HepG2 (cell line): ENCODE data around the gene SH3GL1. TPM values are rescaled to one million over a fixed set of nuclear protein-coding genes. Genes with fewer than 3 reads are reported as not detected.

Experiments
- ATAC-seq: fragments of 200-7000 bp; cut with Tn5 transposase; 3 replicates; pipeline ENCODE4 v1.9.1; 2020; ENCODE audit warnings: mild to moderate bottlenecking, moderate library complexity
- BruUV-seq: library from RNA; stranded (reverse); fragments of 400-500 nt; replicated peaks from 2 replicates; lab custom pipeline; 2021; lab: Mats Ljungman, UMichigan
- CTCF ChIA-PET: fragments of 300-600 bp; formaldehyde crosslinking; extraction: SDS; loops from one replicate; lab custom pipeline; 2021; ENCODE audit warnings: low total read pairs, inconsistent platforms, low intra/inter-chr PET ratio; lab: Yijun Ruan, JAX
- POLR2A ChIA-PET: fragments of 350-600 bp; sonication (Branson Sonifier 250); formaldehyde crosslinking; loops from one replicate; lab custom pipeline; 2020; ENCODE audit warnings: antibody characterized with exemption, inconsistent platforms; lab: Yijun Ruan, JAX
- DNase-seq: peaks from one replicate; pipeline ENCODE4 v3.0.0-alpha.2; 2015; ENCODE audit warnings: low spot score
- FAIRE-seq: peaks from 3 replicates; lab custom pipeline; 2011; peaks lifted over from hg19 to GRCh38; lab: Jason Lieb, UNC
- H2AFZ ChIP-seq: one replicate; pipeline ENCODE4 v1.6.1; 2011; ENCODE audit warnings: low read length, inconsistent platforms
- H3K27ac ChIP-seq: fragments of 300-600 bp; 3 replicates; pipeline ENCODE4 v1.8.0; 2011; ENCODE audit warnings: mixed run types, mild to moderate bottlenecking, mixed read lengths, low read length, inconsistent platforms; ENCODE audit not compliant: insufficient read depth; ENCODE audit errors: extremely low read length
- H3K27me3 ChIP-seq, 2 experiments: fragments of 200-600 bp in 1 of 2; 2 replicates in 1 of 2; 3 replicates in 1 of 2; pipeline versions ENCODE4 v1.6.0 to v1.8.0; 2011; ENCODE audit warnings: low read length in 2 of 2, mild to moderate bottlenecking in 2 of 2, moderate library complexity in 2 of 2, inconsistent platforms in 1 of 2; ENCODE audit not compliant: insufficient read depth in 2 of 2, control insufficient read depth in 1 of 2
- H3K36me3 ChIP-seq, 2 experiments: fragments of 200-600 bp in 1 of 2; replicated peaks in 1 of 2; 2 replicates in 1 of 2; 3 replicates in 1 of 2; pipeline versions ENCODE4 v1.5.1 to v1.8.0; 2011; ENCODE audit warnings: low read length in 2 of 2, inconsistent platforms in 1 of 2; ENCODE audit not compliant: insufficient read depth in 2 of 2, control insufficient read depth in 1 of 2
- H3K4me1 ChIP-seq: 2 replicates; pipeline ENCODE4 v1.5.1; 2012; ENCODE audit warnings: low read length, inconsistent platforms; ENCODE audit not compliant: insufficient read depth
- H3K4me2 ChIP-seq: 2 replicates; pipeline ENCODE4 v1.6.0; 2011; ENCODE audit warnings: low read depth, low read length, inconsistent platforms
- H3K4me3 ChIP-seq, 3 experiments: fragments of 200-600 bp in 1 of 3; sonication (generic), shearing (Covaris generic) in 1 of 3; replicated peaks in 1 of 3; 2 replicates each; pipeline ENCODE4 v1.5.1; 2011 to 2016; ENCODE audit warnings: low read length in 3 of 3, inconsistent platforms in 2 of 3, low read depth in 2 of 3, mild to moderate bottlenecking in 2 of 3, control low read depth in 1 of 3, mixed read lengths in 1 of 3; ENCODE audit not compliant: insufficient read depth in 1 of 3
- H3K79me2 ChIP-seq: one replicate; pipeline ENCODE4 v1.6.1; 2011; ENCODE audit warnings: low read length, inconsistent platforms; ENCODE audit not compliant: insufficient read depth
- H3K9ac ChIP-seq: 2 replicates; pipeline ENCODE4 v1.6.0; 2011; ENCODE audit warnings: mild to moderate bottlenecking, low read depth, low read length, inconsistent platforms; ENCODE audit not compliant: insufficient read depth
- H3K9me3 ChIP-seq: 2 replicates; pipeline ENCODE4 v1.5.1; 2012; ENCODE audit warnings: mild to moderate bottlenecking, low read length
- H4K20me1 ChIP-seq: 2 replicates; pipeline ENCODE4 v1.6.0; 2011; ENCODE audit warnings: inconsistent platforms, mild to moderate bottlenecking, low read length, moderate library complexity; ENCODE audit not compliant: insufficient read depth
- AKNA ChIP-seq: sonication (generic); formaldehyde crosslinking; IDR thresholded peaks from 2 replicates; pipeline ENCODE4 v1.4.0; 2020; ENCODE audit warnings: missing genetic modification reagents, borderline replicate concordance
- ATF7 ChIP-seq, 2 experiments: fragments of 450-650 bp in 1 of 2; sonication (generic) in 1 of 2; formaldehyde crosslinking in 1 of 2; IDR thresholded peaks; 2 replicates each; pipeline versions ENCODE4 v1.4.0 to v1.6.1; 2016 to 2020; ENCODE audit warnings: antibody characterized with exemption in 1 of 2, mild to moderate bottlenecking in 1 of 2, missing genetic modification reagents in 1 of 2
- DNMT1 ChIP-seq: sonication (generic); formaldehyde crosslinking; IDR thresholded peaks from 2 replicates; pipeline ENCODE4 v1.5.1; 2020; ENCODE audit warnings: mild to moderate bottlenecking, missing genetic modification reagents
- IKZF1 ChIP-seq: fragments of 450-650 bp; IDR thresholded peaks from 2 replicates; pipeline ENCODE4 v1.7.1; 2016
- IKZF5 ChIP-seq: IDR thresholded peaks from 2 replicates; pipeline ENCODE4 v1.6.1; 2018; ENCODE audit warnings: missing genetic modification reagents, mild to moderate bottlenecking, missing compliant biosample characterization
- KDM3A ChIP-seq: IDR thresholded peaks from 2 replicates; pipeline ENCODE4 v1.6.1; 2018; ENCODE audit warnings: low read depth, missing compliant biosample characterization
- SMARCE1 ChIP-seq: fragments of 450-650 bp; IDR thresholded peaks from 2 replicates; pipeline ENCODE4 v1.6.1; 2017; ENCODE audit warnings: borderline replicate concordance
- SRSF4 ChIP-seq: fragments of 200-400 bp; formaldehyde crosslinking; IDR thresholded peaks from one replicate; pipeline ENCODE4 v1.6.1; 2018; ENCODE audit warnings: mild to moderate bottlenecking, low read depth, low read length, moderate library complexity; ENCODE audit not compliant: poor library complexity, severe bottlenecking
- SRSF9 ChIP-seq: fragments of 200-400 bp; formaldehyde crosslinking; IDR thresholded peaks from 2 replicates; pipeline ENCODE4 v1.6.1; 2018; ENCODE audit warnings: borderline replicate concordance, mild to moderate bottlenecking, low read depth, low read length; ENCODE audit not compliant: insufficient read depth, poor library complexity, severe bottlenecking
- ZBTB38 ChIP-seq: sonication (generic); formaldehyde crosslinking; IDR thresholded peaks from 2 replicates; pipeline ENCODE4 v1.5.1; 2020; ENCODE audit warnings: mild to moderate bottlenecking, missing genetic modification reagents
- ZNF235 ChIP-seq: sonication (generic); formaldehyde crosslinking; IDR thresholded peaks from 2 replicates; pipeline ENCODE4 v1.8.1; 2023; ENCODE audit warnings: mild to moderate bottlenecking, missing genetic modification reagents, borderline replicate concordance
- ZNF510 ChIP-seq: sonication (generic); formaldehyde crosslinking; IDR thresholded peaks from 2 replicates; pipeline ENCODE4 v1.4.0; 2020; ENCODE audit warnings: low read depth, mild to moderate bottlenecking, missing genetic modification reagents
- ZNF747 ChIP-seq: sonication (generic); formaldehyde crosslinking; IDR thresholded peaks from 2 replicates; pipeline ENCODE4 v1.8.1; 2023; ENCODE audit warnings: missing genetic modification reagents, mild to moderate bottlenecking, borderline replicate concordance
- WGBS: methylation state at CpG from one replicate; pipeline ENCODE4 v1.1.6; 2017; ENCODE audit warnings: low lambda C conversion rate; 5-methylcytosine and 5-hydroxymethylcytosine counted together
- in situ Hi-C: cut with HindIII; loops from 2 replicates; pipeline ENCODE4 v1.10.0; 2017; ENCODE audit warnings: low pct_unique_long_range_greater_than_20kb; ENCODE audit not compliant: extremely low pct_ligation_motif_present
- intact Hi-C: fragments of 100-400 bp; cut with micrococcal nuclease; formaldehyde crosslinking; loops from one replicate; pipeline ENCODE4 v1.10.0; 2022; ENCODE audit not compliant: unreplicated experiment
- polyA plus RNA-seq, 8 experiments: library from polyadenylated mRNA; depleted of rRNA in 3 of 8; stranded (reverse) in 7 of 8; unstranded in 1 of 8; fragments of >200 nt; fragmentation: Illumina TruSeq in 4 of 8; extraction: Trizol in 4 of 8; gene quantifications; 2 replicates each; pipeline versions ENCODE4 v1.2.1 to v1.2.3, GENCODE V29; 2011 to 2016; ENCODE audit warnings: low read depth in 4 of 8, missing spikeins in 1 of 8, mixed read lengths in 1 of 8; ENCODE audit not compliant: insufficient read depth in 1 of 8
- total RNA-seq, 5 experiments: library from RNA; depleted of rRNA; stranded (reverse); fragments of >200 nt; fragmentation: Illumina TruSeq; extraction: Trizol; gene quantifications; 2 replicates each; pipeline ENCODE4 v1.2.3, GENCODE V29; 2016; ENCODE audit warnings: low read depth in 1 of 5
- TF ChIP-seq, protein P1 (sequence below): sonication (generic); formaldehyde crosslinking; IDR thresholded peaks from 2 replicates; pipeline ENCODE4 v1.4.0; 2020; ENCODE audit warnings: missing genetic modification reagents

SH3GL1 gene
- total and polyA plus RNA-seq, 2 of the 13 experiments (the other 11 are each of a cell fraction or from before 2014, with no cell fraction given): 33.0 to 45.1 TPM

DNA sequence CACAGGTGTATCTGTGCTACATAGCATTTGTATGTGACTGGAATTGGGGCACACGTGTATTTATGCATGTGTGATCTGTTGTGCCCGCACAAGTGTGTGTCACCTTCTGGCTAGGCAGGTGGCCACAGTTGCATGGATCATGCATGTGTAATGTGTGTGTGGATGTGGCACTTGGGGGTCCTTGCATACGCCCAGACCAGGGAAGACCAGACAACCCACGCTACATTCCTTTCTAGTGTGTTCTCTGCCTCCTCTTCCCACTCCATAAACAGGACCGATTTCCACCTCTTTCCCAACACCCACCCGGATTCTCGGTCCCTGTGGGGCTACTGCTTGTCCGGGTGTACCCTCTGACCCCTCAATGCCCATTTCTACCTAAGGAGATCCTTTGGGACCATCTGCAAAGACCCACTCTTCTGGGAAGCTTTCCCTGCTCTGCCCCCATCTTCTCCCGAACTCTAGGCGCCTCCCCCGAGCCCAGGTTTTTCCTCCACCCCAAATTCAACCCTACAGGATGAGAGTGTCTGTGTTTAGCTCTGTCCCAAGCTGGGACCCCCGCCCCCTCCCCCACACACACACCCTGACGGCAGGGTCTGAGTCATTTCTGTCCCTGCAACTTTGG is 74.0 kb downstream of the SH3GL1 start:
- Histone ChIP-seq H3K9ac (no peak overlapping the region), H3K27ac (no peak overlapping the region), H3K9me3 (no peaks in the 10 kb centered on the region), H2AFZ (no peak overlapping the region), H3K4me2 (no peak overlapping the region), H3K79me2 (no peaks in the 10 kb centered on the region), H3K4me3 (no peak overlapping the region), H3K36me3 (peaks cover 0 to 3% of the 10 kb centered on the region in 2 experiments; a peak in 1 of 5 replicates), H4K20me1 (no peaks in the 10 kb centered on the region), H3K4me1 (no peaks in the 10 kb centered on the region), H3K27me3 (no peaks in the 10 kb centered on the region)
- 94% methylated on average over 13 of the region's 13 CpGs for WGBS
- no peak for FAIRE-seq
- intact Hi-C loops: no loop called here
- CTCF ChIA-PET: no interaction called here
- no peak for ATAC-seq
- POLR2A ChIA-PET: no interaction called here
- no peak for DNase-seq
- in situ Hi-C loops: no loop called here
- BruUV-seq: no TSS peak
- TF ChIP-seq ZNF510 (CRISPR knock-in tag) (no peak), IKZF5 (CRISPR knock-in tag) (no peak), ZNF235 (no peak), SMARCE1 (no peak), ATF7 (IDR thresholded peaks at IDR 0.05) (no peak), ATF7 (CRISPR knock-in tag; IDR thresholded peaks at IDR 0.05) (no peak), ZNF747 (CRISPR knock-in tag) (no peak), IKZF1 (no peak), AKNA (CRISPR knock-in tag) (no peak), ZBTB38 (no peak), SRSF9 (no peak), KDM3A (no peak), SRSF4 (no peak), DNMT1 (CRISPR knock-in tag) (no peak)
- TF ChIP-seq, protein P1, sequence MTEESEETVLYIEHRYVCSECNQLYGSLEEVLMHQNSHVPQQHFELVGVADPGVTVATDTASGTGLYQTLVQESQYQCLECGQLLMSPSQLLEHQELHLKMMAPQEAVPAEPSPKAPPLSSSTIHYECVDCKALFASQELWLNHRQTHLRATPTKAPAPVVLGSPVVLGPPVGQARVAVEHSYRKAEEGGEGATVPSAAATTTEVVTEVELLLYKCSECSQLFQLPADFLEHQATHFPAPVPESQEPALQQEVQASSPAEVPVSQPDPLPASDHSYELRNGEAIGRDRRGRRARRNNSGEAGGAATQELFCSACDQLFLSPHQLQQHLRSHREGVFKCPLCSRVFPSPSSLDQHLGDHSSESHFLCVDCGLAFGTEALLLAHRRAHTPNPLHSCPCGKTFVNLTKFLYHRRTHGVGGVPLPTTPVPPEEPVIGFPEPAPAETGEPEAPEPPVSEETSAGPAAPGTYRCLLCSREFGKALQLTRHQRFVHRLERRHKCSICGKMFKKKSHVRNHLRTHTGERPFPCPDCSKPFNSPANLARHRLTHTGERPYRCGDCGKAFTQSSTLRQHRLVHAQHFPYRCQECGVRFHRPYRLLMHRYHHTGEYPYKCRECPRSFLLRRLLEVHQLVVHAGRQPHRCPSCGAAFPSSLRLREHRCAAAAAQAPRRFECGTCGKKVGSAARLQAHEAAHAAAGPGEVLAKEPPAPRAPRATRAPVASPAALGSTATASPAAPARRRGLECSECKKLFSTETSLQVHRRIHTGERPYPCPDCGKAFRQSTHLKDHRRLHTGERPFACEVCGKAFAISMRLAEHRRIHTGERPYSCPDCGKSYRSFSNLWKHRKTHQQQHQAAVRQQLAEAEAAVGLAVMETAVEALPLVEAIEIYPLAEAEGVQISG (CRISPR knock-in tag): no peak
